Retinal pigment epithelial cell (primary cell): Measurements from ENCODE around the gene TIMM13.
"Not testable (repeated sequence)": the region's sequence is repeated elsewhere in the genome, so short reads cannot be mapped to it uniquely, and the experiment has no call there.

Experiments
- DNase-seq: peaks from one replicate; pipeline ENCODE4 v3.0.0-alpha.2; 2010; ENCODE audit warnings: low read depth
- H3K4me3 ChIP-seq: 2 replicates; pipeline ENCODE4 v1.5.1; 2011; ENCODE audit warnings: mild to moderate bottlenecking, low read length, control low read depth, moderate library complexity
- TF ChIP-seq, protein P1 (sequence below): conservative IDR thresholded peaks from 2 replicates; pipeline ENCODE4 v1.5.1; 2011; ENCODE audit warnings: low read depth, low read length, control low read depth, inconsistent platforms

The TIMM13 gene

DNA sequence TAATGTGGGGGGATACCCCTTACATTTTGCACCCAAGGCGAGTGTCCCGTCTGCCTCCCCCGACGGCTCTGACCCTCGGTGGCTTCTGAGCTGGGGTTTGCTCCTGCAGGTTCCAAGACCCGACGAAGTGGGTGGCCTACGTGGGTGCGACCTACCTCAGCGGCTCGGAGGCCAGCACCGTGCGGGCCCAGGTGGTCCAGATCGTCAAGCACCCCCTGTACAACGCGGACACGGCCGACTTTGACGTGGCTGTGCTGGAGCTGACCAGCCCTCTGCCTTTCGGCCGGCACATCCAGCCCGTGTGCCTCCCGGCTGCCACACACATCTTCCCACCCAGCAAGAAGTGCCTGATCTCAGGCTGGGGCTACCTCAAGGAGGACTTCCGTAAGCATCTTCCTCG is 19.1 kb downstream of the TIMM13 start:
- DNase-seq = no peak
- H3K4me3 ChIP-seq = no peak overlapping the region
- TF ChIP-seq, protein P1, sequence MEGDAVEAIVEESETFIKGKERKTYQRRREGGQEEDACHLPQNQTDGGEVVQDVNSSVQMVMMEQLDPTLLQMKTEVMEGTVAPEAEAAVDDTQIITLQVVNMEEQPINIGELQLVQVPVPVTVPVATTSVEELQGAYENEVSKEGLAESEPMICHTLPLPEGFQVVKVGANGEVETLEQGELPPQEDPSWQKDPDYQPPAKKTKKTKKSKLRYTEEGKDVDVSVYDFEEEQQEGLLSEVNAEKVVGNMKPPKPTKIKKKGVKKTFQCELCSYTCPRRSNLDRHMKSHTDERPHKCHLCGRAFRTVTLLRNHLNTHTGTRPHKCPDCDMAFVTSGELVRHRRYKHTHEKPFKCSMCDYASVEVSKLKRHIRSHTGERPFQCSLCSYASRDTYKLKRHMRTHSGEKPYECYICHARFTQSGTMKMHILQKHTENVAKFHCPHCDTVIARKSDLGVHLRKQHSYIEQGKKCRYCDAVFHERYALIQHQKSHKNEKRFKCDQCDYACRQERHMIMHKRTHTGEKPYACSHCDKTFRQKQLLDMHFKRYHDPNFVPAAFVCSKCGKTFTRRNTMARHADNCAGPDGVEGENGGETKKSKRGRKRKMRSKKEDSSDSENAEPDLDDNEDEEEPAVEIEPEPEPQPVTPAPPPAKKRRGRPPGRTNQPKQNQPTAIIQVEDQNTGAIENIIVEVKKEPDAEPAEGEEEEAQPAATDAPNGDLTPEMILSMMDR = no peak

DNA sequence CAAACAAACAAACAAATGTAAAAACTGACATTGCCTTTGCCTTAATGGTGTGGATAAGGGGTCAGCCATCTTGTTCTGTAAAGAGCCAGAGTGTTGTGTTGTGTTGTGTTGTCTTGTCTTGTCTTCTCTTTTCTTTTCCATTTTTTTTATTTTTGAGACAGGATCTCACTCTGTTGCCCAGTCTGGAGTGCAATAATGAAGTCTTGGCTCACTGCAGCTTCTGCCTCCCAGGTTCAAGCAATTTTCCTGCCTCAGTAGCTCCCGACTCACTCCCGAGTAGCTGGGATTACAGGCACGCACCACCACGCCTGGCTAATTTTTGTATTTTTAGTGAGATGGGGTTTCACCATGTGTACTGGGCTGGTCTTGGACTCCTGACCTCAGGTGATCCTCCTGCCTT is 27.8 kb downstream of the TIMM13 start:
- TF ChIP-seq, protein P1 = no peak
- no peak overlapping the region for H3K4me3 ChIP-seq
- DNase-seq = no peak

DNA sequence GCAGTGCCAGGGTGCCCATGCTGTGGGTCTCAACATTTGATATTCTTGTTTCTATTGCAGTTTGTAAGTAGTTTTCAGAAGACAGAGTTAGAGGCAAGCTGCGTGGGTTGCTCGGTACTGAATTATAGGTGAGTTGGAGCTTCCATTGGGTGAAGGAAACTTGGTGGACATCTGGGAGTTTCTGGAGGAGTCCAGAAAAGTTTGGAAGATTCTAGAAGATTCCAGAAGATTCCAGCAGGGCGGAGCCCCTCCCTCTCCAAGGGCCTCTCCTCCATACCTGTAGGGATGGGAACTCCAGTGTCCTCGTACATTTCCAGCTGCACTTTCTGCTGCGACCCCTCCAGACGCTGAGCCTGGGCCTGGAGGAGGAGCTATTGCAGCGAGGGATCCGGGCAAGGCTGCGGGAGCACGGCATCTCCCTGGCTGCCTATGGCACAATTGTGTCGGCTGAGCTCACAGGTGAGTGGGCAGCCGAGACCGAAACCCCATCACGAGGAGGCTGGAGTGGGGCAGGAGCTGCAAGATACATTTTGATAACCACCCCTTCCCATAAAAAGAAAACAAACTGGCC is 28.6 kb downstream of the TIMM13 start:
- TF ChIP-seq, protein P1 = no peak
- no peak overlapping the region for H3K4me3 ChIP-seq
- no peak for DNase-seq

DNA sequence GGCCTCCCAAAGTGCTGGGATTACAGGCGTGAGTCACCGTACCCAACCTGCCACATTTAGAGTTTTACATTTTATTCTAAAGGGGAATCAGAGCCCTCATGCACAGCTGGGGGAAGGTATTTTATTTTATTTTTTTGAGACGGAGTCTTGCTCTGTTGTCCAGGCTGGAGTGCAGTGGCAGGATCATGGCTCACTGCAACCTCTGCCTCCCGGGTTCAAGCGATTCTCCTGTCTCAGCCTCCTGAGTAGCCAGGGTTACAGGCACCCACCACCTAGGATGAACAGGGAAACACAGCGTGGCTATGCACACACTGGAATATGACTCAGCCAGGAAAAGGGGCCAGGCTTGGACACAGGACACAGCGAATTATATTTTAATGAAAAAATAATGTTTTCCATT is 30.2 kb downstream of the TIMM13 start:
- not testable (repeated sequence) for DNase-seq, H3K4me3 ChIP-seq

DNA sequence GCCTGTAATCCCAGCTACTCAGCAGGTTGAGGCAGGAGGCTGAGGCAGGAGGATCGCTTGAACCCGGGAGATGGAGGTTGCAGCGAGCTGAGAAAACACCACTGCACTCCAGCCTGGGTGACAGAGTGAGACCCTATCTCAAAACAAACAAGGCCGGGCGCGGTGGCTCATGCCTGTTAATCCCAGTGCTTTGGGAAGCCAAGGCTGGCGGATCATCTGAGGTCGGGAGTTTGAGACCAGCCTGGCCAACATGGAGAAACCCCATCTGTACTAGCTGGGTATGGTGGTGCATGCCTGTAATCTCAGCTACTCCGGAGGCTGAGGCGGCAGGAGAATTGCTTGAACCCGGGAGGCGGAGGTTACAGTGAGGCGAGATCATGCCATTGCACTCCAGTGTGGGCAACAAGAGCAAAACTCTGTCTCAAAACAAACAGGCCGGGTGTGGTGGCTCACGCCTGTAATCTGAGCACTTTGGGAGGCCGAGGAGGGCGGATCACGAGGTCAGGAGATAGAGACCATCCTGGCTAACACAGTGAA is 32.0 kb downstream of the TIMM13 start:
- DNase-seq, H3K4me3 ChIP-seq: not testable (repeated sequence)

DNA sequence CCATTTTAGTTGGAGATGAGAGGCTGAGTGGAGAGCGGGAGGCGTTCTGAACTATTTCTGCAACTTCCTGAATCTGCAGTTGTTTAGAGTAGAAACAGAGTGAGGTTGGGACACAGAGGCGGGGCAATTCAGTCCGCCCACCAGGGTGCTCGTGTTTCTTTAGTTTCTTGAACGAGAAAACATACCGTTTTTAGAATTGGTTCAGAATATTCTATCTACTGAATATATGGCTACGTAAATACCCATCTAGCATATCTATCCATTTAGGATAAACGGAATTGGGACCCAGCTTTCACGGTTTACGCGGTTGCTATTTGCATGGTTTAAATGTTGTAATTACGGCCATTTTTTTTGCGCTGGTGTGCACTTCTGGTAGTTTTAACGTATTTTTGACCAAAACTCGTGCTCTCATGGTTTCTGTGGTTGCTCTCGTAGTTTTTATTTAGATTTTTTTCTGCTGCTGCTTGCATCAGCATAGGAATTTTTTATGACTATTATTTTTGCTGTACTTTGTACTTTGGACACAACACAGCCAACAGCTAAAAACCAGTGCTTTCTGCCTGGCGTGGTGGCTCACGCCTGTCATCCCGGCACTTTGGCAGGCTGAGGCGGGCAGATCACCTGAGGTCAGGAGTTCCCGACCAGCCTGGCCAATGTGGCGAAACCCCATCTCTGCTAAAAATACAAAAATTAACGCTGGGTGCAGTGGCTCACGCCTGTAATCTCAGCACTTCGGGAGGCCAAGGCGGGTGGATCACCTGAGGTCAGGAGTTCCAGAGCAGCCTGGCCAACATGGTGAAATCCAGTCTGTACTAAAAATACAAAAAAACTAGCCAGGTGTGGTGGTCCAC is 32.7 kb downstream of the TIMM13 start:
- no peak for DNase-seq
- no peak overlapping the region for H3K4me3 ChIP-seq
- TF ChIP-seq, protein P1 = no peak

DNA sequence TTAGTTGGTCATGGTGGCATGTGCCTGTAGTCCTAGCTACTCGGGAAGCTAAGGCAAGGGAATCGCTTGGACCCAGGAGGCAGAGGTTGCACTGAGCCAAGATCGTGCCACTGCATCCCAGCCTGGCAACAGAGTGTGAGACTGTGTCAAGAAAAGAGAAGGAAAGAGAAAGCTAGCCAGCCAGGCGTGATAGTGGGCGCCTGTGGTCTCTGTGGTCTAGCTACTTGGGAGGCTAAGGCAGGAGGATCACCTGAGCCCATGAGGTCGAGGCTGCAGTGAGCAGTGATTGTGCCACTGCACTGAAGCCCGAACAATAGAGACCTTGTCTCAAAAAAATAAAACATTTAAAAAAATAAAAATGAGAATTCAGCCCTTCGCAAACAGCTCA is 33.3 kb downstream of the TIMM13 start:
- H3K4me3 ChIP-seq = no peak overlapping the region
- no peak for DNase-seq
- TF ChIP-seq, protein P1 = no peak

DNA sequence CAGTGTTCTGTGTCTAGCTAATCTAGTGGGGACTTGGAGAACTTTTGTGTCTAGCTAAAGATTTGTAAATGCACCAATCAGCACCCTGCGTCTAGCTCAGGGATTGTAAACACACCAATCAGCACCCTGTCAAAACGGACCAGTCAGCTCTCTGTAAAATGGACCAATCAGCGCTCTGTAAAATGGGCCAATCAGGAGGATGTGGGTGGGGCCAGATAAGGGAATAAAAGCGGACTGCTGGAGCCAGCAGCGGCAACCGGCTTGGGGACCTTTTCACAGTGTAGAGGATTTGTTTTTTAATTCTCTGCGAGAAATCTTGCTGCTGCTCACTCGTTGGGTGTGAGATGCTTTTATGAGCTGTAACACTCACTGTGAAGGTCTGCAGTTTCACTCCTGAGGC is 34.5 kb downstream of the TIMM13 start:
- not testable (repeated sequence) for H3K4me3 ChIP-seq, DNase-seq

DNA sequence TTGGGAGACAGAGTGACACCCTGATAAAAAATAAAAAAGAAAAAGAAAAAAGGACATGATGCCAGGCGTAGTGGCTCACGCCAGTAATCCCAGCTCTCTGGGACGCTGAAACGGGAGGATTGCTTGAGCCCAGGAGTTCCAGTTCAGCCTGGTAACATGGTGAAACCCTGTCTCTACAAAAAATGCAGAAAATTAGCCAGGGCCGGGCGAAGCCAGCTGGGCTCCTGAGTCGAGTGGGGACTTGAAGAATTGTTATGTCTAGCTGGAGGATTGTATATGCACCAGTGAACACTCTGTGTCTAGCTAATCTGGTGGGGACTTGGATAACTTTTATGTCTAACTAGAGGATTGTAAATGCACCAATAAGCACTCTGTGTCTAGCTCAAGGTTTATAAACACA is 35.0 kb downstream of the TIMM13 start:
- TF ChIP-seq, protein P1 = no peak
- no peak overlapping the region for H3K4me3 ChIP-seq
- no peak for DNase-seq
